WTC11 (cell line): ENCODE results near the gene UBASH3B.

Experiments
- CBFB ChIP-seq: sonication (generic); formaldehyde crosslinking; IDR thresholded peaks from 2 replicates; pipeline ENCODE4 v1.8.1; 2022; ENCODE audit warnings: mild to moderate bottlenecking, low read depth, missing genetic modification reagents
- E2F1 ChIP-seq: sonication (generic); formaldehyde crosslinking; IDR thresholded peaks from 2 replicates; pipeline ENCODE4 v1.8.0; 2022; ENCODE audit warnings: mild to moderate bottlenecking, missing genetic modification reagents
- FOXJ3 ChIP-seq: sonication (generic); formaldehyde crosslinking; IDR thresholded peaks from 2 replicates; pipeline ENCODE4 v1.9.0; 2021; ENCODE audit warnings: missing genetic modification reagents, mild to moderate bottlenecking, borderline replicate concordance
- FOXP1 ChIP-seq: sonication (generic); formaldehyde crosslinking; IDR thresholded peaks from 2 replicates; pipeline ENCODE4 v1.8.0; 2022; ENCODE audit warnings: missing genetic modification reagents, mild to moderate bottlenecking, moderate library complexity, borderline replicate concordance
- TEAD4 ChIP-seq: sonication (generic); formaldehyde crosslinking; IDR thresholded peaks from 2 replicates; pipeline ENCODE4 v1.8.0; 2022; ENCODE audit warnings: mild to moderate bottlenecking, missing genetic modification reagents
- TF ChIP-seq, protein P1 (sequence below): fragments of 200-600 bp; IDR thresholded peaks from 2 replicates; pipeline ENCODE4 v1.8.0; 2022; ENCODE audit warnings: antibody characterized with exemption
- TF ChIP-seq, protein P2 (sequence below): sonication (generic); formaldehyde crosslinking; IDR thresholded peaks from 2 replicates; pipeline ENCODE4 v1.8.0; 2022; ENCODE audit warnings: mild to moderate bottlenecking, missing genetic modification reagents

- TF ChIP-seq, protein P1, sequence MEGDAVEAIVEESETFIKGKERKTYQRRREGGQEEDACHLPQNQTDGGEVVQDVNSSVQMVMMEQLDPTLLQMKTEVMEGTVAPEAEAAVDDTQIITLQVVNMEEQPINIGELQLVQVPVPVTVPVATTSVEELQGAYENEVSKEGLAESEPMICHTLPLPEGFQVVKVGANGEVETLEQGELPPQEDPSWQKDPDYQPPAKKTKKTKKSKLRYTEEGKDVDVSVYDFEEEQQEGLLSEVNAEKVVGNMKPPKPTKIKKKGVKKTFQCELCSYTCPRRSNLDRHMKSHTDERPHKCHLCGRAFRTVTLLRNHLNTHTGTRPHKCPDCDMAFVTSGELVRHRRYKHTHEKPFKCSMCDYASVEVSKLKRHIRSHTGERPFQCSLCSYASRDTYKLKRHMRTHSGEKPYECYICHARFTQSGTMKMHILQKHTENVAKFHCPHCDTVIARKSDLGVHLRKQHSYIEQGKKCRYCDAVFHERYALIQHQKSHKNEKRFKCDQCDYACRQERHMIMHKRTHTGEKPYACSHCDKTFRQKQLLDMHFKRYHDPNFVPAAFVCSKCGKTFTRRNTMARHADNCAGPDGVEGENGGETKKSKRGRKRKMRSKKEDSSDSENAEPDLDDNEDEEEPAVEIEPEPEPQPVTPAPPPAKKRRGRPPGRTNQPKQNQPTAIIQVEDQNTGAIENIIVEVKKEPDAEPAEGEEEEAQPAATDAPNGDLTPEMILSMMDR, result no peak
- TF ChIP-seq TEAD4 (CRISPR knock-in tag), result no peak
- TF ChIP-seq FOXP1 (CRISPR knock-in tag), result no peak
- no peak for TF ChIP-seq FOXJ3
- TF ChIP-seq, protein P2, sequence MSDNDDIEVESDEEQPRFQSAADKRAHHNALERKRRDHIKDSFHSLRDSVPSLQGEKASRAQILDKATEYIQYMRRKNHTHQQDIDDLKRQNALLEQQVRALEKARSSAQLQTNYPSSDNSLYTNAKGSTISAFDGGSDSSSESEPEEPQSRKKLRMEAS (CRISPR knock-in tag), result no peak
- no peak for TF ChIP-seq E2F1 (CRISPR knock-in tag)
- no peak for TF ChIP-seq CBFB (CRISPR knock-in tag)
Measured at GRCh38 chr11:122741613-122742300, 86.2 kb downstream of the UBASH3B start.
